ENCODE results near the gene SYNE2. TPM values are rescaled to one million over a fixed set of nuclear protein-coding genes. Genes with fewer than 3 reads are reported as not detected.

The SYNE2 gene
- polyA plus RNA-seq, 2 donors, result 48.5 to 76.2 TPM

DNA sequence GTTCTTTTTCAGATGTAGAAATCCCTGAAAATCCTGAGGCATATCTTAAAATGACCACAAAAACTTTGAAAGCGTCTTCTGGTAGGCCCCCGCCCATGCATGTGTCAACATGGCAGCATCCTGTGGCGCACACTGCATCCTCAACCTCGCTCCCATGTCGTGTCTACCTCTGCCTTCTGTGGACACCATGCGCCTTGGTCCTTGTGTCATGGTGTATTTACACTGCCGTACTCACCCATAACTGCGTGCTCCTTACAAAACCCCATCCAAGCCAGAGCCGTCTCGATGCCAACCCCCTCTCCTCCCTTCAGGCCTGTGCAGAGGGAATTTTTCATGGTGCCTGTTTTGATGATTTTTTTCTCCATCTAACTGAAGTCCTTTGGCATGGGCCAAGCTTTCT is 362.5 kb downstream of the SYNE2 start:
- Histone ChIP-seq H3K9me3 (ENCODE audit: control insufficient read depth in 2 of 2, insufficient read depth in 1 of 2, low read depth in 1 of 2, low read length in 1 of 2) (peaks cover 0 to 2% of the 10 kb centered on the region in 2 donors), H3K27me3 (ENCODE audit: control insufficient read depth in 1 of 2, insufficient read depth in 2 of 2, low read length in 2 of 2) (no peaks in the 10 kb centered on the region), H3K36me3 (ENCODE audit: control insufficient read depth in 2 of 2, insufficient read depth in 2 of 2, low read length in 1 of 2) (peaks cover 31 to 36% of the 10 kb centered on the region in 2 donors), H3K4me3 (ENCODE audit: low read depth in 1 of 2, low read length in 2 of 2) (no peak overlapping the region), H3K4me1 (ENCODE audit: control insufficient read depth in 2 of 2, insufficient read depth in 2 of 2, low read length in 1 of 2) (no peaks in the 10 kb centered on the region), H3K27ac (ENCODE audit: low read depth in 2 of 2, low read length in 1 of 2) (no peak overlapping the region)
- 88 to 98% methylated on average over 10 of the region's 10 CpGs for WGBS, 2 donors

DNA sequence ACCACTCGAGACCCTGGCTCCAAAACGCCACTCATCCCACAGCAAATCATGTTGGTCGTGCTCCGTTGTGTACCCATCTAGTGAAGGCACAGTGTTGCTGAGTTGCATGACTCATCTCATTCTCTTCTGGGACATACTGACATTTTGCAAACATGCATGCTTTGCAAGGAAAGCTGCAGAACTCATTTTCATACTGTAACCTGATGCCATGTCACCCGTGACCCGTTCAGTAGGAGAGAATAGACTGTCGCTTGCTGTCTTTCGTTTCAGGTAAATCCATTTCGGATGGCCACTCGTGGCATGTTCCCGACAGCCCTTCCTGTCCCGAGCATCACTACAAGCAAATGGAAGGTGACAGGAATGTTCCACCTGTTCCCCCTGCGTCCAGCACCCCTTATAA is 363.2 kb downstream of the SYNE2 start:
- no peaks in the 10 kb centered on the region for H3K27me3 ChIP-seq (ENCODE audit: control insufficient read depth in 1 of 2, insufficient read depth in 2 of 2, low read length in 2 of 2)
- WGBS, 2 donors, result 83 to 96% methylated on average over 13 of the region's 13 CpGs
- H3K27ac ChIP-seq (ENCODE audit: low read depth in 2 of 2, low read length in 1 of 2), result no peak overlapping the region
- no peaks in the 10 kb centered on the region for H3K4me1 ChIP-seq (ENCODE audit: control insufficient read depth in 2 of 2, insufficient read depth in 2 of 2, low read length in 1 of 2)
- H3K4me3 ChIP-seq (ENCODE audit: low read depth in 1 of 2, low read length in 2 of 2), result no peak overlapping the region
- H3K36me3 ChIP-seq (ENCODE audit: control insufficient read depth in 2 of 2, insufficient read depth in 2 of 2, low read length in 1 of 2), result peaks cover 37 to 41% of the 10 kb centered on the region in 2 donors
- H3K9me3 ChIP-seq (ENCODE audit: control insufficient read depth in 2 of 2, insufficient read depth in 1 of 2, low read depth in 1 of 2, low read length in 1 of 2), result peaks cover 0 to 2% of the 10 kb centered on the region in 2 donors

DNA sequence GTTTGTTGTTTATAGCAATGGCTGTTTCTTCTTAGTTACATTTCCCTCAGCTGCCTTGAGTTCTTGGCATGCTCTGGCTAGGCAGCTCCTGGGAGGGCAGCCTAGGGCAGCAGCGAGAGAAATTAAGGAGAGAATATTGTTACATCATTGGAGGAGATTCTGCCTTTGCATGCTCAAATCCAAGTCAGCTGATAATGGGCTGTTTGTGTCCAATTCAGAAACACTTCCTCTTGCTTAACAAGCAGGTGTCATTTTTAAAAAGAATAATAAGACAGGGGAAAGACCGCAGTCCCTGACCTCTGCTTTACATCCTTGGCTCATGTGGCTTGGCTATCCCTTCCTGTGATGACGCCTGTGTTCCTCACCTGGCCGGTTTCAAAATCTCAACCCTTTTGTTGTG is 364.5 kb downstream of the SYNE2 start:
- H3K9me3 ChIP-seq (ENCODE audit: control insufficient read depth in 2 of 2, insufficient read depth in 1 of 2, low read depth in 1 of 2, low read length in 1 of 2), result peaks cover 0 to 2% of the 10 kb centered on the region in 2 donors
- no peak overlapping the region for H3K4me3 ChIP-seq (ENCODE audit: low read depth in 1 of 2, low read length in 2 of 2)
- no peaks in the 10 kb centered on the region for H3K27me3 ChIP-seq (ENCODE audit: control insufficient read depth in 1 of 2, insufficient read depth in 2 of 2, low read length in 2 of 2)
- H3K36me3 ChIP-seq (ENCODE audit: control insufficient read depth in 2 of 2, insufficient read depth in 2 of 2, low read length in 1 of 2), result peaks cover 30 to 41% of the 10 kb centered on the region in 2 donors
- H3K27ac ChIP-seq (ENCODE audit: low read depth in 2 of 2, low read length in 1 of 2), result no peak overlapping the region
- WGBS, 2 donors, result 59 to 84% methylated on average over 4 of the region's 4 CpGs
- H3K4me1 ChIP-seq (ENCODE audit: control insufficient read depth in 2 of 2, insufficient read depth in 2 of 2, low read length in 1 of 2), result no peaks in the 10 kb centered on the region

DNA sequence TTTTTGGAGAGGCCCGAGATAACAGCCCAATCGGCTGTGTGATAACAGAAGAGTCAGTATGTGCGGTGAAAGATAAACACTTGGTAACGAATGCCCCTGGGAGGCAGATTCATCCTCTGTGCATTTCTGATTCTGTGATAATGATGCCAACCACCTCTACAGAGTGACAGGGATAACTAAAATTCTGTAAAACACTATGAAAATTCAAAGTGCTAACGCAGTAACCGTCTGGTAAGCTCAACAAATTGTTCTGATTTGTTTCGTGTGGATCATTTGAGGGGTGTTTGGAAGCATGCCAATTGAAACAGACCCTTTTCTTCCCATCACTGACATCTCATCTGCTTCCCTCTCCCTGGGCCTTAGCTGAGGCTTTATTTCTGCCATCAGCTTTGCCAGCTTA is 365.0 kb downstream of the SYNE2 start:
- peaks cover 28 to 41% of the 10 kb centered on the region in 2 donors for H3K36me3 ChIP-seq (ENCODE audit: control insufficient read depth in 2 of 2, insufficient read depth in 2 of 2, low read length in 1 of 2)
- WGBS, 2 donors, result 72 to 77% methylated on average over 7 of the region's 7 CpGs
- no peaks in the 10 kb centered on the region for H3K27me3 ChIP-seq (ENCODE audit: control insufficient read depth in 1 of 2, insufficient read depth in 2 of 2, low read length in 2 of 2)
- H3K4me1 ChIP-seq (ENCODE audit: control insufficient read depth in 2 of 2, insufficient read depth in 2 of 2, low read length in 1 of 2), result no peaks in the 10 kb centered on the region
- peaks cover 0 to 2% of the 10 kb centered on the region in 2 donors for H3K9me3 ChIP-seq (ENCODE audit: control insufficient read depth in 2 of 2, insufficient read depth in 1 of 2, low read depth in 1 of 2, low read length in 1 of 2)
- no peak overlapping the region for H3K27ac ChIP-seq (ENCODE audit: low read depth in 2 of 2, low read length in 1 of 2)
- no peak overlapping the region for H3K4me3 ChIP-seq (ENCODE audit: low read depth in 1 of 2, low read length in 2 of 2)

DNA sequence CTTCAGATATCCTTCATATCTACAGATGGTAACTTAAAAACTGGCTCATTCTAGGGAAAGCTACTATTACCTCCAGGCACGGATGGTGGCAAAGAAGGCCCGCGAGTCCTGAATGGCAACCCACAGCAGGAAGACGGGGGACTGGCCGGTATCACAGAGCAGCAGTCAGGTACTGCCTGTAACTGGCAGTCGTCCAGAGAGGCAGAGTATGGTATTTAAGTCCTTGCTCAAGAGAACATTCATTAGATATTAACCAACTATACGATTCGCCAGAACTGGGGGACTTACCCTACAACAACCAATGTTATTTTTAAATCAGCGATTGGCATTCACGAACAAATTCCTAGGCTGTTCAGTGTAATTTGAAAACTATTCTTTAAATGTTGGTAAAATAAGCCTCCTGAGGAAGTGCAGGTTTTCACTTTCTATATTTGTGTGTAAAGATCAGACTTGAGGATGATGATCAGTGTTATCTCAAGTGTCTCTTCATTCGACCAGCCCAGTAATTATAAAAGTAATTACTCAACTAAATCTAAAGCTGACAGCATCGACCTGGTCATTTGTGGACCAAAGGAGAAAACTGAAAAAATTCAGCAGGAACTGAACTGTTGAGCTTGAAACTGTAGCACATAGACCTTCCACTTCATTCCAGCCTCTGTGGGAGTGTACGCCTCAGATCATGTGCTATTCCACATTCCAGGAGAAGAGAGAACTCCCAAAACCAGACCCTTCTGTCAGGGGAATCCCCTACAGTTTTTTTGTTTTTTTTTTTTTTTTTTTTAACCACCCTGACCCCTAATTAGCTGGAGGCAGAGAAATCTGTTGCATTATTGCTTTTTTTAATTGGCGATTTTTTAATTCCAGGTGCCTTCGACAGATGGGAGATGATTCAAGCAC is 365.8 kb downstream of the SYNE2 start:
- Histone ChIP-seq H3K27ac (ENCODE audit: low read depth in 2 of 2, low read length in 1 of 2) (no peak overlapping the region), H3K4me3 (ENCODE audit: low read depth in 1 of 2, low read length in 2 of 2) (no peak overlapping the region), H3K36me3 (ENCODE audit: control insufficient read depth in 2 of 2, insufficient read depth in 2 of 2, low read length in 1 of 2) (peaks cover 28 to 42% of the 10 kb centered on the region in 2 donors), H3K9me3 (ENCODE audit: control insufficient read depth in 2 of 2, insufficient read depth in 1 of 2, low read depth in 1 of 2, low read length in 1 of 2) (peaks cover 0 to 2% of the 10 kb centered on the region in 2 donors), H3K4me1 (ENCODE audit: control insufficient read depth in 2 of 2, insufficient read depth in 2 of 2, low read length in 1 of 2) (no peaks in the 10 kb centered on the region), H3K27me3 (ENCODE audit: control insufficient read depth in 1 of 2, insufficient read depth in 2 of 2, low read length in 2 of 2) (no peaks in the 10 kb centered on the region)
- WGBS, 2 donors, result 75 to 84% methylated on average over 15 of the region's 15 CpGs

DNA sequence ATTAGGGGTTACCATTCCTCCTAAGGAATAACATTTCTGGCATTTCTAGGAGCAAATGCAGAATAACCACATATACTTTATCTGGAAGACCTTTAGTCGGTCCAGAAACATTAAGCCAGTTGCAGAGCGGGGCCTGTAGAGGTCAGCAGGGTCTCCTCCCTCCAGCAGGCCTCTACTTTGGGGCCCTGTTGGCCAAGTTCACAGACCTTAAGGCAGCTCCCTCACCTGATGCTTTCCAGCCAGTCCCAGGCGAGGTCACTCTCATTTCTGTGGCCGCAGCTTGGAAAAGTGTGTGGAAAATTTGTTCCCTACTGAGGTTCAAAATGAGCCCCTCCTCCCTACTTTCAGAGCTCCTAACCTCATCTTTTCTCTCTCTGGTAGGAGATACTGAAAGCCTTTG is 367.3 kb downstream of the SYNE2 start:
- WGBS, 2 donors, result 92 to 93% methylated on average over 4 of the region's 4 CpGs
- H3K36me3 ChIP-seq (ENCODE audit: control insufficient read depth in 2 of 2, insufficient read depth in 2 of 2, low read length in 1 of 2), result peaks cover 27 to 45% of the 10 kb centered on the region in 2 donors
- H3K27ac ChIP-seq (ENCODE audit: low read depth in 2 of 2, low read length in 1 of 2), result no peak overlapping the region
- H3K4me1 ChIP-seq (ENCODE audit: control insufficient read depth in 2 of 2, insufficient read depth in 2 of 2, low read length in 1 of 2), result no peaks in the 10 kb centered on the region
- H3K4me3 ChIP-seq (ENCODE audit: low read depth in 1 of 2, low read length in 2 of 2), result no peak overlapping the region
- H3K27me3 ChIP-seq (ENCODE audit: control insufficient read depth in 1 of 2, insufficient read depth in 2 of 2, low read length in 2 of 2), result no peaks in the 10 kb centered on the region
- H3K9me3 ChIP-seq (ENCODE audit: control insufficient read depth in 2 of 2, insufficient read depth in 1 of 2, low read depth in 1 of 2, low read length in 1 of 2), result peaks cover 0 to 2% of the 10 kb centered on the region in 2 donors

DNA sequence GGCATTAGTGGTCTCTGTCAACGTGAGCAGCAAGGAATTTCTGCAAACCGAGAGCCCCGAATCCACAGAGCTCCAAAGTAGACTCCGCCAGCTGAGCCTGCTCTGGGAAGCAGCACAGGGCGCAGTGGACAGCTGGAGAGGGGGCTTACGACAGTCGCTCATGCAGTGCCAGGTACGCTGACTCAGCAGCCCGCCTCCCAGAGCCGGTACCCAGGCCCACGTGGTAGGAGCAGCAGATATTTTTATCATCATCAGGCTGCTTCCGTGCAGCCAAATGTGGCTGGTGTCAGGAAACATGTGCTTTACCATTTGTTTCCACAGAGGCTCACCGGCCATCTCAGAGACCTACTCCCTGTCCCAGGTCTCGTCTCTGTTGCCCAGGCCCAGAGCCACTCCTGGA is 367.7 kb downstream of the SYNE2 start:
- Histone ChIP-seq H3K9me3 (ENCODE audit: control insufficient read depth in 2 of 2, insufficient read depth in 1 of 2, low read depth in 1 of 2, low read length in 1 of 2) (no peaks in the 10 kb centered on the region), H3K27ac (ENCODE audit: low read depth in 2 of 2, low read length in 1 of 2) (no peak overlapping the region), H3K27me3 (ENCODE audit: control insufficient read depth in 1 of 2, insufficient read depth in 2 of 2, low read length in 2 of 2) (no peaks in the 10 kb centered on the region), H3K4me1 (ENCODE audit: control insufficient read depth in 2 of 2, insufficient read depth in 2 of 2, low read length in 1 of 2) (no peaks in the 10 kb centered on the region), H3K36me3 (ENCODE audit: control insufficient read depth in 2 of 2, insufficient read depth in 2 of 2, low read length in 1 of 2) (peaks cover 30 to 46% of the 10 kb centered on the region in 2 donors), H3K4me3 (ENCODE audit: low read depth in 1 of 2, low read length in 2 of 2) (no peak overlapping the region)
- WGBS, 2 donors, result 74 to 79% methylated on average over 14 of the region's 14 CpGs

DNA sequence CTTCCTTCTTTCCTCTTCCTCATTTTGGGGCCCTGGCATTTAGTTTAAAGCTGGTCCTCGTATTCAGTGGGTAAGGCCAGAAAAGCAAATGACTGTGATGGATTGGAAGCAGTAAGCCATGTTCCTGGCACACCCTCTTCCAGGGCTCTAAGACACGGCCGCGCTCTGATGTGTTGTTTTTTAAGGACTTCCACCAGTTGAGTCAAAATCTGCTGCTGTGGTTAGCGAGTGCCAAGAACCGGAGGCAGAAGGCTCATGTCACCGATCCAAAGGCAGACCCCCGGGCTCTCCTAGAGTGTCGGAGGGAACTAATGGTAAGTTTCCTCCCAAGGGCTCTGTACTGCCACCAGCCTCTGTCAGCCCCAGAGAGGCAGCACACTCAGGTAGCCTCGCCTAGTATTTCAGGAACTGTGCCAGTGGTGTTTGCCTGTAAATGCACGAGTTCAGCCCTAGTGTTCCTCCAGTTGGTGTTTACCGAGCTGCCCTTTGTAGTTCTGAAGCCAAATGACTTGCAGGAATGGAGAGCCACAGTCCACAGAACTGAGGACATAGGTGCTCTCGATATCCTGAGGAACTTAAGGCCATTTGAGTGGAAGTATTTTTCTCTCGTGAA is 368.7 kb downstream of the SYNE2 start:
- no peaks in the 10 kb centered on the region for H3K9me3 ChIP-seq (ENCODE audit: control insufficient read depth in 2 of 2, insufficient read depth in 1 of 2, low read depth in 1 of 2, low read length in 1 of 2)
- WGBS, 2 donors, result 81% methylated on average over 14 of the region's 14 CpGs
- H3K27me3 ChIP-seq (ENCODE audit: control insufficient read depth in 1 of 2, insufficient read depth in 2 of 2, low read length in 2 of 2), result no peaks in the 10 kb centered on the region
- peaks cover 24 to 35% of the 10 kb centered on the region in 2 donors for H3K36me3 ChIP-seq (ENCODE audit: control insufficient read depth in 2 of 2, insufficient read depth in 2 of 2, low read length in 1 of 2)
- no peak overlapping the region for H3K27ac ChIP-seq (ENCODE audit: low read depth in 2 of 2, low read length in 1 of 2)
- no peak overlapping the region for H3K4me3 ChIP-seq (ENCODE audit: low read depth in 1 of 2, low read length in 2 of 2)
- H3K4me1 ChIP-seq (ENCODE audit: control insufficient read depth in 2 of 2, insufficient read depth in 2 of 2, low read length in 1 of 2), result no peaks in the 10 kb centered on the region

DNA sequence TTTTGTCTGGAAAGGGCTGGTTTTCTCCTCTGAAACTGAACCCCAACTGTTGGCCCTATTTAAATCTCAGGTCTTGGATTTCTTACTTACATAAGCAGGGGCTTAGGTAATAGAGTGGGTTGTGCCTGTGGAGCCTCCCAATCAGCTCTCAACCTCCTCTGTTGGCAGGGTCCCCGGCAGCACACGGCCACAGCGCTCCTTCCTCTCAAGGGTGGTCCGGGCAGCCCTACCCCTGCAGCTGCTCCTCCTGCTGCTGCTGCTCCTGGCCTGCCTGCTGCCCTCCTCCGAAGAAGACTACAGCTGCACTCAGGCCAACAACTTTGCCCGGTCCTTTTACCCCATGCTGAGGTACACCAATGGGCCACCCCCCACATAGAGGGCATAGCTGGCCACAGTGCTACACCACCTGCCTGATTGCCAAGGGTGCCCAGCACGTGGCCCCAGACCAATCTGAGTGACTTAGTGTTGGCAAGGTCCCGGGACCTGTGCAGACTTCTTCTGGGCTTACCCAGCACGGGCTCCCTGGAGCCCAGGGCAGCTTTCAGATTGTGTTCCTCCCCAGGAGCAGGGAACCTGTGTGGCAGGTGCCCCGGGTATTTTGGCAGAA is 372.4 kb downstream of the SYNE2 start:
- H3K4me3 ChIP-seq (ENCODE audit: low read depth in 1 of 2, low read length in 2 of 2), result no peak overlapping the region
- whole genome bisulfite sequencing, 2 donors, result 76 to 78% methylated on average over 10 of the region's 10 CpGs
- no peak overlapping the region for H3K27ac ChIP-seq (ENCODE audit: low read depth in 2 of 2, low read length in 1 of 2)
- no peaks in the 10 kb centered on the region for H3K4me1 ChIP-seq (ENCODE audit: control insufficient read depth in 2 of 2, insufficient read depth in 2 of 2, low read length in 1 of 2)
- no peaks in the 10 kb centered on the region for H3K9me3 ChIP-seq (ENCODE audit: control insufficient read depth in 2 of 2, insufficient read depth in 1 of 2, low read depth in 1 of 2, low read length in 1 of 2)
- H3K36me3 ChIP-seq (ENCODE audit: control insufficient read depth in 2 of 2, insufficient read depth in 2 of 2, low read length in 1 of 2), result peaks cover 20 to 39% of the 10 kb centered on the region in 2 donors
- no peaks in the 10 kb centered on the region for H3K27me3 ChIP-seq (ENCODE audit: control insufficient read depth in 1 of 2, insufficient read depth in 2 of 2, low read length in 2 of 2)
